HG02852 (cell line): Measurements from ENCODE around the gene KIRREL3.

Experiments
- ATAC-seq: cut with Tn5 transposase; IDR thresholded peaks from one replicate; pipeline ENCODE4 v1.9.1; 2021; ENCODE audit warnings: mild to moderate bottlenecking, moderate library complexity; ENCODE audit not compliant: unreplicated experiment

Gene KIRREL3

GRCh38 chr11:126837581-126837980, 163.0 kb downstream of the KIRREL3 start:
- ATAC-seq, result no peak

GRCh38 chr11:126834573-126834972, 166.0 kb downstream of the KIRREL3 start:
- no peak for ATAC-seq

- ATAC-seq, result no peak
Observed at GRCh38 chr11:126834149-126834548, 166.4 kb downstream of the KIRREL3 start.

- no peak for ATAC-seq
Observed at GRCh38 chr11:126833065-126833464, 167.5 kb downstream of the KIRREL3 start.

GRCh38 chr11:126832387-126832786, 168.2 kb downstream of the KIRREL3 start:
- no peak for ATAC-seq

GRCh38 chr11:126830216-126830806, 170.3 kb downstream of the KIRREL3 start:
- no peak for ATAC-seq

GRCh38 chr11:126829716-126830115, 170.9 kb downstream of the KIRREL3 start:
- no peak for ATAC-seq

GRCh38 chr11:126824035-126824607, 176.4 kb downstream of the KIRREL3 start:
- no peak for ATAC-seq

- ATAC-seq, result no peak
Observed at GRCh38 chr11:126823274-126823673, 177.3 kb downstream of the KIRREL3 start.

- no peak for ATAC-seq
Observed at GRCh38 chr11:126821827-126822226, 178.7 kb downstream of the KIRREL3 start.

- no peak for ATAC-seq
Observed at GRCh38 chr11:126819194-126819593, 181.4 kb downstream of the KIRREL3 start.

GRCh38 chr11:126817523-126818450, 182.8 kb downstream of the KIRREL3 start:
- no peak for ATAC-seq

GRCh38 chr11:126817096-126817495, 183.5 kb downstream of the KIRREL3 start:
- ATAC-seq, result no peak

- no peak for ATAC-seq
Observed at GRCh38 chr11:126816645-126817044, 183.9 kb downstream of the KIRREL3 start.

- no peak for ATAC-seq
Observed at GRCh38 chr11:126815111-126815510, 185.5 kb downstream of the KIRREL3 start.

GRCh38 chr11:126810776-126811175, 189.8 kb downstream of the KIRREL3 start:
- ATAC-seq, result no peak

GRCh38 chr11:126809514-126810289, 190.9 kb downstream of the KIRREL3 start:
- ATAC-seq, result no peak

- ATAC-seq, result no peak
Observed at GRCh38 chr11:126808836-126809235, 191.7 kb downstream of the KIRREL3 start.

- no peak for ATAC-seq
Observed at GRCh38 chr11:126808296-126808695, 192.3 kb downstream of the KIRREL3 start.

- no peak for ATAC-seq
Observed at GRCh38 chr11:126805870-126806269, 194.7 kb downstream of the KIRREL3 start.

GRCh38 chr11:126804363-126804762, 196.2 kb downstream of the KIRREL3 start:
- ATAC-seq, result no peak
